Activated CD8-positive, alpha-beta memory T cell treated with anti-CD3 and anti-CD28 coated beads for 4 hours (primary cell): Measurements from ENCODE around the gene TBPL1.
"Not testable (repeated sequence)": the region's sequence is repeated elsewhere in the genome, so short reads cannot be mapped to it uniquely, and the experiment has no call there.

Experiments
- DNase-seq, 2 donors: peaks; one replicate each; pipeline ENCODE4 v3.0.0-alpha.2; 2020; ENCODE audit warnings: low read depth in 2 of 2

Gene TBPL1

GRCh38 chr6:133952815-133953633 is at the start of gene TBPL1:
Gene TBPL1 (plus strand): TSS chr6:133953224. CDS start chr6:133980126, 26,902 bp downstream.
- peak; percentile 88 to 93 for DNase-seq

- no peak for DNase-seq
Measured at GRCh38 chr6:133903855-133904254, 49.2 kb upstream of the TBPL1 start.

- DNase-seq, result no peak
Measured at GRCh38 chr6:133906050-133906449, 47.0 kb upstream of the TBPL1 start.

GRCh38 chr6:133916650-133917151 is 36.3 kb upstream of the TBPL1 start:
- DNase-seq, result peak; percentile 24 to 49

GRCh38 chr6:133917781-133918180 is 35.2 kb upstream of the TBPL1 start:
- DNase-seq, result no peak

- no peak for DNase-seq
Measured at GRCh38 chr6:133918208-133918930, 34.7 kb upstream of the TBPL1 start.

- no peak for DNase-seq
Measured at GRCh38 chr6:133919362-133919761, 33.7 kb upstream of the TBPL1 start.

GRCh38 chr6:133921249-133921859 is 31.7 kb upstream of the TBPL1 start:
- DNase-seq, result peak; percentile 22 to 35

GRCh38 chr6:133923938-133924593 is 29.0 kb upstream of the TBPL1 start:
- DNase-seq, result peak in 1 of 2 donors; percentile 18

GRCh38 chr6:133931221-133931620 is 21.8 kb upstream of the TBPL1 start:
- not testable (repeated sequence) for DNase-seq

- not testable (repeated sequence) for DNase-seq
Measured at GRCh38 chr6:133936352-133936751, 16.7 kb upstream of the TBPL1 start.

GRCh38 chr6:133937909-133938308 is 15.1 kb upstream of the TBPL1 start:
- no peak for DNase-seq

GRCh38 chr6:133938533-133938932 is 14.5 kb upstream of the TBPL1 start:
- DNase-seq, result no peak

GRCh38 chr6:133939778-133940667 is 13.0 kb upstream of the TBPL1 start:
- DNase-seq, result no peak

- DNase-seq, result no peak
Measured at GRCh38 chr6:133945158-133945557, 7.9 kb upstream of the TBPL1 start.

- no peak for DNase-seq
Measured at GRCh38 chr6:133947302-133947900, 5.6 kb upstream of the TBPL1 start.

GRCh38 chr6:133948472-133948871 is 4.6 kb upstream of the TBPL1 start:
- no peak for DNase-seq

- no peak for DNase-seq
Measured at GRCh38 chr6:133951227-133951626, 1.8 kb upstream of the TBPL1 start.

- DNase-seq, result peak in 1 of 2 donors; percentile 6
Measured at GRCh38 chr6:133951881-133952814, 876 bp upstream of the TBPL1 start.
